HCT116 (cell line): ENCODE results near the gene SRL. TPM values are rescaled to one million over a fixed set of nuclear protein-coding genes. Genes with fewer than 3 reads are reported as not detected.

ENCODE experiments used
- ATAC-seq: fragments of 200-7000 bp; cut with Tn5 transposase; 2 replicates; pipeline ENCODE4 v1.9.1; 2020; ENCODE audit warnings: mild to moderate bottlenecking, moderate library complexity
- BruUV-seq: library from RNA; stranded (reverse); fragments of 400-500 nt; replicated peaks from 2 replicates; lab custom pipeline; 2021; lab: Mats Ljungman, UMichigan
- CTCF ChIA-PET: fragments of 300-600 bp; sonication (Branson Sonifier 250); formaldehyde crosslinking; loops from one replicate; lab custom pipeline; 2021; ENCODE audit warnings: antibody characterized with exemption; lab: Charles Lee
- POLR2A ChIA-PET: fragments of 300-600, 350-600 bp; sonication (Branson Sonifier 250); formaldehyde crosslinking; loops from one replicate; lab custom pipeline; 2021; ENCODE audit warnings: antibody characterized with exemption; lab: Charles Lee
- RAD21 ChIA-PET, 2 experiments: fragments of 300-600 bp; sonication (Branson Sonifier 250); formaldehyde crosslinking; loops; one replicate each; lab custom pipeline; 2023; ENCODE audit warnings: low total read pairs in 2 of 2; ENCODE audit not compliant: uncharacterized antibody in 2 of 2, unreplicated experiment in 2 of 2, low non-redundant PET in 1 of 2; lab: Charles Lee
- DNase-seq: peaks from one replicate; pipeline ENCODE4 v3.0.0-alpha.2; 2010; ENCODE audit warnings: low read depth, low spot score
- H2AFZ ChIP-seq: fragments of 200-600 bp; shearing (Covaris generic), sonication (generic); 2 replicates; pipeline ENCODE4 v1.6.1; 2017; ENCODE audit warnings: low read depth, mixed run types, mixed read lengths, antibody characterized with exemption, low read length; ENCODE audit not compliant: poor library complexity, severe bottlenecking
- H3K27ac ChIP-seq: 2 replicates; pipeline ENCODE4 v1.5.1; 2012; ENCODE audit warnings: low read depth, low read length
- H3K27me3 ChIP-seq: fragments of 200-600 bp; sonication (generic); 2 replicates; pipeline ENCODE4 v1.6.1; 2016; ENCODE audit warnings: mixed run types, low read length, mixed read lengths; ENCODE audit not compliant: insufficient read depth
- H3K36me3 ChIP-seq, 2 experiments: fragments of 200-500 bp in 1 of 2; fragments of 200-600 bp in 1 of 2; sonication (Bioruptor generic) in 1 of 2; sonication (generic) in 1 of 2; 2 replicates each; pipeline versions ENCODE4 v1.5.1 to v1.6.1; 2014 to 2016; ENCODE audit warnings: low read length in 2 of 2, inconsistent platforms in 1 of 2, mixed read lengths in 1 of 2, mixed run types in 1 of 2; ENCODE audit not compliant: insufficient read depth in 2 of 2, control insufficient read depth in 1 of 2
- H3K4me1 ChIP-seq, 2 experiments: fragments of 200-600 bp in 1 of 2; sonication (generic) in 1 of 2; 2 replicates each; pipeline versions ENCODE4 v1.5.1 to v1.6.1; 2012 to 2017; ENCODE audit warnings: low read length in 2 of 2, inconsistent platforms in 1 of 2, mild to moderate bottlenecking in 1 of 2, mixed read lengths in 1 of 2, mixed run types in 1 of 2, moderate library complexity in 1 of 2; ENCODE audit not compliant: insufficient read depth in 2 of 2, control insufficient read depth in 1 of 2
- H3K4me2 ChIP-seq: fragments of 200-600 bp; sonication (generic); 2 replicates; pipeline ENCODE4 v1.6.1; 2017; ENCODE audit warnings: mixed run types, low read length, mixed read lengths
- H3K4me3 ChIP-seq, 2 experiments: fragments of 200-600 bp in 1 of 2; sonication (generic) in 1 of 2; replicated peaks in 1 of 2; 2 replicates each; pipeline ENCODE4 v1.5.1; 2011 to 2016; ENCODE audit warnings: low read length in 2 of 2, control low read depth in 1 of 2, low read depth in 1 of 2, mild to moderate bottlenecking in 1 of 2, mixed read lengths in 1 of 2, mixed run types in 1 of 2
- H3K79me2 ChIP-seq: fragments of 200-600 bp; sonication (generic); 2 replicates; pipeline ENCODE4 v1.6.1; 2017; ENCODE audit warnings: mild to moderate bottlenecking, mixed run types, low read length, moderate library complexity, mixed read lengths; ENCODE audit not compliant: insufficient read depth
- H3K9ac ChIP-seq: fragments of 200-600 bp; sonication (generic); 2 replicates; pipeline ENCODE4 v1.6.1; 2016; ENCODE audit warnings: low read length, mixed read lengths
- H3K9me2 ChIP-seq: fragments of 200-600 bp; sonication (generic), shearing (Covaris generic); 2 replicates; pipeline ENCODE4 v1.6.1; 2017; ENCODE audit warnings: mixed run types, mild to moderate bottlenecking, moderate library complexity; ENCODE audit not compliant: insufficient read depth
- H3K9me3 ChIP-seq, 2 experiments: fragments of 200-500 bp in 1 of 2; fragments of 200-600 bp in 1 of 2; sonication (Bioruptor generic) in 1 of 2; sonication (generic) in 1 of 2; 2 replicates each; pipeline ENCODE4 v1.6.1; 2014 to 2017; ENCODE audit warnings: low read length in 2 of 2, mixed read lengths in 2 of 2, inconsistent platforms in 1 of 2, low read depth in 1 of 2, mild to moderate bottlenecking in 1 of 2, mixed run types in 1 of 2, moderate library complexity in 1 of 2; ENCODE audit not compliant: control insufficient read depth in 1 of 2, insufficient read depth in 1 of 2
- H4K20me1 ChIP-seq: fragments of 200-600 bp; sonication (generic), shearing (Covaris generic); 2 replicates; pipeline ENCODE4 v1.6.1; 2017; ENCODE audit warnings: mixed run types, mild to moderate bottlenecking, moderate library complexity; ENCODE audit not compliant: insufficient read depth
- CBX3 ChIP-seq: IDR thresholded peaks from 2 replicates; pipeline ENCODE4 v1.6.1; 2012; ENCODE audit warnings: low read depth
- CEBPB ChIP-seq: IDR thresholded peaks from 2 replicates; pipeline ENCODE4 v1.6.1; 2012; ENCODE audit warnings: low read depth
- EGR1 ChIP-seq: IDR thresholded peaks from 2 replicates; pipeline ENCODE4 v1.6.1; 2012; ENCODE audit warnings: low read depth
- ELF1 ChIP-seq: IDR thresholded peaks from 2 replicates; pipeline ENCODE4 v1.6.1; 2012; ENCODE audit warnings: low read depth, borderline replicate concordance
- FOSL1 ChIP-seq: IDR thresholded peaks from 2 replicates; pipeline ENCODE4 v1.6.1; 2012; ENCODE audit warnings: low read depth
- POLR2A ChIP-seq: IDR thresholded peaks from 2 replicates; pipeline ENCODE4 v1.7.0; 2011; ENCODE audit warnings: borderline replicate concordance; ENCODE audit not compliant: insufficient read depth, insufficient read length; ENCODE audit errors: extremely low read depth
- POLR2AphosphoS5 ChIP-seq: IDR thresholded peaks from 2 replicates; pipeline ENCODE4 v1.6.1; 2011; ENCODE audit warnings: mild to moderate bottlenecking, low read depth, low read length, moderate library complexity
- RAD21 ChIP-seq: IDR thresholded peaks from 2 replicates; pipeline ENCODE4 v1.6.1; 2012; ENCODE audit warnings: low read depth, mild to moderate bottlenecking
- SP1 ChIP-seq: IDR thresholded peaks from 2 replicates; pipeline ENCODE4 v1.6.1; 2012; ENCODE audit warnings: low read depth
- TCF7L2 ChIP-seq: IDR thresholded peaks from 2 replicates; pipeline ENCODE4 v1.7.0; 2011; ENCODE audit warnings: borderline replicate concordance, inconsistent platforms; ENCODE audit not compliant: insufficient read depth, insufficient read length; ENCODE audit errors: extremely low read depth
- YY1 ChIP-seq: IDR thresholded peaks from 2 replicates; pipeline ENCODE4 v1.6.1; 2011; ENCODE audit warnings: low read length, low read depth, moderate library complexity, mild to moderate bottlenecking; ENCODE audit not compliant: insufficient replicate concordance; ENCODE audit errors: extremely low read depth
- ZNF274 ChIP-seq: fragments of 200-500 bp; sonication (Bioruptor generic); IDR thresholded peaks from 2 replicates; pipeline ENCODE4 v1.6.1; 2014; ENCODE audit warnings: mild to moderate bottlenecking, low read depth, low read length, inconsistent platforms
- intact Hi-C: fragments of 100-400 bp; cut with micrococcal nuclease; formaldehyde crosslinking; loops from 2 replicates; pipeline ENCODE4 v1.10.0; 2022
- total RNA-seq: library from RNA; stranded (reverse); gene quantifications from one replicate; pipeline ENCODE4 v1.2.1, GENCODE V29; 2021; ENCODE audit not compliant: unreplicated experiment
- TF ChIP-seq, protein P1 (sequence below): IDR thresholded peaks from 2 replicates; pipeline ENCODE4 v1.6.1; 2012
- TF ChIP-seq, protein P2 (sequence below): IDR thresholded peaks from 2 replicates; pipeline ENCODE4 v1.6.1; 2012; ENCODE audit warnings: low read depth
- TF ChIP-seq, protein P3 (sequence below): IDR thresholded peaks from 2 replicates; pipeline ENCODE4 v1.6.1; 2012

SRL gene
- total RNA-seq, 1 experiment from 2014 or later: not detected

DNA sequence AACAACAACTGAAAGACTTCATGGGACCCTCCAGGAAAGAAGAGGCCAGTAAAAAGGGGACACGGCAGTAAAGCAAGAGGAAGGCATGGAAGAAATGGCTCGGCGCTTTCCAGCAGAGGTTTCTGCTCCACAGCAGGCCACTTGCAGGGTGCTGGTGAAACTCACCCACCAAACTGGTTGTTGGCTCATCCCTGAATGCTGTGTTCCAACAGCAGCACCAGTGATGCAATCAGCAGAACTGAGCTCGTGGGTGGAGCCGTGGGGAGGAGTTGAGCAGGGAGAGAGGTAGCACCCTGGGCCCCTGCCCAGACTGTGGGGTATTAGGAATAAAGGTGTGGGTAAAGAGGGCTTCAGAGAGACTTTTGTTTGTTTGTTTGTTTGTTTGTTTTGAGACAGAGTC is 62.9 kb downstream of the SRL start (continued):
- TF ChIP-seq RAD21 (no peak), TCF7L2 (no peak), POLR2A (no peak), CEBPB (peak; percentile 97)
- TF ChIP-seq, protein P1, sequence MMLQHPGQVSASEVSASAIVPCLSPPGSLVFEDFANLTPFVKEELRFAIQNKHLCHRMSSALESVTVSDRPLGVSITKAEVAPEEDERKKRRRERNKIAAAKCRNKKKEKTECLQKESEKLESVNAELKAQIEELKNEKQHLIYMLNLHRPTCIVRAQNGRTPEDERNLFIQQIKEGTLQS: no peak; the same call in 1 of the 2 replicates
- TF ChIP-seq, protein P2, sequence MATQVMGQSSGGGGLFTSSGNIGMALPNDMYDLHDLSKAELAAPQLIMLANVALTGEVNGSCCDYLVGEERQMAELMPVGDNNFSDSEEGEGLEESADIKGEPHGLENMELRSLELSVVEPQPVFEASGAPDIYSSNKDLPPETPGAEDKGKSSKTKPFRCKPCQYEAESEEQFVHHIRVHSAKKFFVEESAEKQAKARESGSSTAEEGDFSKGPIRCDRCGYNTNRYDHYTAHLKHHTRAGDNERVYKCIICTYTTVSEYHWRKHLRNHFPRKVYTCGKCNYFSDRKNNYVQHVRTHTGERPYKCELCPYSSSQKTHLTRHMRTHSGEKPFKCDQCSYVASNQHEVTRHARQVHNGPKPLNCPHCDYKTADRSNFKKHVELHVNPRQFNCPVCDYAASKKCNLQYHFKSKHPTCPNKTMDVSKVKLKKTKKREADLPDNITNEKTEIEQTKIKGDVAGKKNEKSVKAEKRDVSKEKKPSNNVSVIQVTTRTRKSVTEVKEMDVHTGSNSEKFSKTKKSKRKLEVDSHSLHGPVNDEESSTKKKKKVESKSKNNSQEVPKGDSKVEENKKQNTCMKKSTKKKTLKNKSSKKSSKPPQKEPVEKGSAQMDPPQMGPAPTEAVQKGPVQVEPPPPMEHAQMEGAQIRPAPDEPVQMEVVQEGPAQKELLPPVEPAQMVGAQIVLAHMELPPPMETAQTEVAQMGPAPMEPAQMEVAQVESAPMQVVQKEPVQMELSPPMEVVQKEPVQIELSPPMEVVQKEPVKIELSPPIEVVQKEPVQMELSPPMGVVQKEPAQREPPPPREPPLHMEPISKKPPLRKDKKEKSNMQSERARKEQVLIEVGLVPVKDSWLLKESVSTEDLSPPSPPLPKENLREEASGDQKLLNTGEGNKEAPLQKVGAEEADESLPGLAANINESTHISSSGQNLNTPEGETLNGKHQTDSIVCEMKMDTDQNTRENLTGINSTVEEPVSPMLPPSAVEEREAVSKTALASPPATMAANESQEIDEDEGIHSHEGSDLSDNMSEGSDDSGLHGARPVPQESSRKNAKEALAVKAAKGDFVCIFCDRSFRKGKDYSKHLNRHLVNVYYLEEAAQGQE: no peak

DNA sequence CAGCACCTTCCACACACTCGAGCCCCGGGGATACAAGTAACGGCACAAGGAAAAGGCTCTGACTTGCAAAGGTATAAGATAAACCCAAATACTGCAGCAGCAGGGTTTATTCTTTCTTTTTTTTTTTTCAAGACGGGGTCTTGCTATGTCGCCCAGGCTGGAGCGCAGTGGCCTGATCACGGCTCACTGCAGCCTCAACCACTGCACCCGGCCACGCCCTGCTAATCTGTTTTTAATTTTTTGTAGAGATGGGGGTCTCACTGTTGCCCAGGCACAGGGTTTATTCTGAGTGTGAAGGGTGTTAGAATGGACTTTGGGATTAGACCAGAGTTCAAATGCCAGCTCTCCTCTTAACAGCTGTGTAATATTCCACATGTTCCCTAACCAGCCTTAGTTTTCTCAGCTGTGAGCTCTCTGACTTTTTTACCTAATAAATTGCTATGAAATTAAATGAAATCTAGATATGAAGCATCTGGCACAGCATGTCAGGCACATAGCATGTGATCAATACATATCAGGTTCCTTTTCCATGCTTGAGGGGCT is 63.3 kb downstream of the SRL start:
- RAD21 ChIA-PET: no interaction called here
- peak overlapping the region; percentile 41; the same call in 1 of the 2 replicates for H3K4me2 ChIP-seq

More for the DNA sequence above, 63.3 kb downstream of the SRL start:
- H3K79me2 ChIP-seq: no peaks in the 10 kb centered on the region
- intact Hi-C loops: loop anchor here (2.0 kb wide), 1 partner anchor 62 kb away; the partner anchor contains the start of gene ADCY9
- no peaks in the 10 kb centered on the region for H3K9me3 ChIP-seq
- peaks cover 27 to 66% of the 10 kb centered on the region in 2 experiments for H3K4me1 ChIP-seq
- ATAC-seq (no peak), DNase-seq (no peak)
- no peaks in the 10 kb centered on the region for H3K36me3 ChIP-seq
- TF ChIP-seq RAD21 (no peak), SP1 (no peak), YY1 (no peak), ZNF274 (no peak), POLR2AphosphoS5 (no peak), POLR2A (no peak), ELF1 (no peak), FOSL1 (no peak), TCF7L2 (no peak), CEBPB (no peak), EGR1 (no peak), CBX3 (no peak)
- TF ChIP-seq, protein P3, sequence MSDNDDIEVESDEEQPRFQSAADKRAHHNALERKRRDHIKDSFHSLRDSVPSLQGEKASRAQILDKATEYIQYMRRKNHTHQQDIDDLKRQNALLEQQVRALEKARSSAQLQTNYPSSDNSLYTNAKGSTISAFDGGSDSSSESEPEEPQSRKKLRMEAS: no peak
- TF ChIP-seq, protein P2: no peak
- TF ChIP-seq, protein P1: no peak
- H3K27me3 ChIP-seq: no peaks in the 10 kb centered on the region
- H3K27ac ChIP-seq: no peak overlapping the region
- H3K9ac ChIP-seq: no peak overlapping the region
- no peak overlapping the region for H2AFZ ChIP-seq
- ChIA-PET POLR2A (interaction anchor here (1.0 to 1.4 kb wide), 2 partner anchors 19 to 75 kb away, joined by 4 to 5 read pairs; no protein-coding TSS in a partner anchor), CTCF (interaction anchor here (2.6 kb wide), 1 partner anchor 75 kb away, joined by 11 read pairs; no protein-coding TSS in a partner anchor)
- BruUV-seq: no TSS peak
- H3K9me2 ChIP-seq: no peaks in the 10 kb centered on the region
- no peak overlapping the region for H3K4me3 ChIP-seq
- H4K20me1 ChIP-seq: no peaks in the 10 kb centered on the region
